ENCODE measurements around the gene ZMYM3. TPM values are rescaled to one million over a fixed set of nuclear protein-coding genes. Genes with fewer than 3 reads are reported as not detected.
A peak's percentile ranks its signal among the peaks of the same experiment; 100 is the strongest.

Gene ZMYM3
- total and polyA plus RNA-seq, 2 donors (not counting 1 experiment from before 2014, with no cell fraction given) = 21.8 to 40.6 TPM

DNA sequence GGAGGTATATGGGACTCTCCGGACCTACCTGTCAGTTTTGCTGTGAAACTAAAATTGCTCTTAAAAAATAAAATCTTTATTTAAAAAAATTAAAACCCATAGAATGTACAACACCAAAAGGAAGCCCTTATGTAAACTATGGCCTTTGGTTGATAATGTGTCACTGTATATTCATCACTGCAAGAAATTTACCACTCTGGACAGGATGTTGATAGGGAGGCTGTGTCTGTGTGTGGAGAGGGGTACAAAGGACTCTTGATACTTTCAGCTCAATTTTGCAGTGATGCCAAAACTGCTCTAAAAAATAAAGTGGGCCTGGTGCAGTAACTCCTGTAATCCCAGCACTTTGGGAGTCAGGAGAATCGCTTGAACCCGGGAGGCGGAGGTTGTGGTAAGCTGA is 2.9 kb upstream of the ZMYM3 start:
- POLR2A ChIA-PET = no interaction called here
- peaks cover 15 to 20% of the 10 kb centered on the region in 2 donors for H3K4me1 ChIP-seq (ENCODE audit: control insufficient read depth in 2 of 2, insufficient read depth in 2 of 2, low read length in 2 of 2)
- Mint-ChIP-seq H3K9me3 (ENCODE audit: insufficient read depth) (no peaks in the 10 kb centered on the region), H3K4me3 (no peak overlapping the region), H3K27me3 (no peaks in the 10 kb centered on the region), H3K27ac (no peak overlapping the region), H3K4me1 (peaks cover 20% of the 10 kb centered on the region)
- no peaks in the 10 kb centered on the region for H3K36me3 ChIP-seq (replicated peaks in 1 of 2; ENCODE audit: control extremely low read depth in 1 of 2, control insufficient read depth in 1 of 2, extremely low read depth in 1 of 2, insufficient read depth in 2 of 2, low read length in 1 of 2)
- CTCF ChIA-PET = no interaction called here
- no peaks in the 10 kb centered on the region for H4K20me1 ChIP-seq (ENCODE audit: control insufficient read depth, insufficient read depth, low read length, poor library complexity, severe bottlenecking)
- ATAC-seq (ENCODE audit: low read depth) (no peak), DNase-seq (no peak)
- H3K9me3 ChIP-seq (ENCODE audit: control extremely low read depth in 1 of 3, control insufficient read depth in 2 of 3, insufficient read depth in 1 of 3, low read length in 2 of 3) = no peaks in the 10 kb centered on the region
- H3K79me2 ChIP-seq (ENCODE audit: control insufficient read depth, insufficient read depth, low read length) = peaks cover 8% of the 10 kb centered on the region
- intact Hi-C loops (cut with micrococcal nuclease) = loop anchor here (10.0 kb wide), 2 partner anchors 162 to 278 kb away; partner anchors contain the start of genes FOXO4 and OGT
- no peak overlapping the region for H3K27ac ChIP-seq (ENCODE audit: low read length in 2 of 2)
- no peak overlapping the region for H2AFZ ChIP-seq (ENCODE audit: insufficient read depth, low read depth, low read length, poor library complexity, severe bottlenecking)
- H3K27me3 ChIP-seq (replicated peaks in 1 of 4; ENCODE audit: control extremely low read depth in 1 of 4, control insufficient read depth in 3 of 4, insufficient read depth in 4 of 4, low read length in 3 of 4) = no peaks in the 10 kb centered on the region
- no peak overlapping the region for H3K4me2 ChIP-seq (replicated peaks; ENCODE audit: low read depth, low read length, poor library complexity, severe bottlenecking)
- no peak overlapping the region for H3K9ac ChIP-seq (ENCODE audit: low read length)
- TF ChIP-seq CTCF (IDR thresholded peaks at IDR 0.05) = no peak
- TF ChIP-seq EZH2 (IDR thresholded peaks at IDR 0.05; ENCODE audit: borderline replicate concordance, insufficient read depth, low read depth, low read length, poor library complexity, severe bottlenecking) = no peak
- WGBS (ENCODE audit: insufficient coverage) = no CpG with 5 or more reads among the region's 4 CpGs
- no peak overlapping the region for H3K4me3 ChIP-seq (ENCODE audit: control extremely low read depth in 1 of 5, extremely low read depth in 1 of 5, insufficient read depth in 1 of 5, low read depth in 2 of 5, low read length in 4 of 5)

DNA sequence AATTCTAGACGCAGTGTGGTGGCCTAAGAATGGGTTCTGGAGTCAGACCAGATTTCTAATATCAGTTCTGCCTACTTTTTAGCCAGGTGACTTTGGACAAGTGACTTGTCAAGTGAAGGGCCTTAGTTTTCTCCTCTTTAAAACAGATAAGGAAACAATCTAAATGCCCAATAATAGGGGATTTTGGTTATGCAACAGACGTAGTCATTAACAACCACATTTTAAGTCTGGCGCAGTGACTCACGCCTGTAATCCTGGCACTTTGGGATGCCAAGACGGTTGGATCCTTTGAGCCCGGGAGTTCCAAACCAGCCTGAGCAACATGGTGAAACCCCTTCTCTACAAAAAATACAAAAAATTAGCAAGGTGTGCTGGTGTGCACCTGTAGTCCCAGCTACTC is 2.1 kb upstream of the ZMYM3 start:
- CTCF ChIA-PET = interaction anchor here (2.5 kb wide), 1 partner anchor 27 kb away, joined by 14 read pairs; the partner anchor contains the start of gene NONO
- no peaks in the 10 kb centered on the region for H3K9me3 Mint-ChIP-seq (ENCODE audit: insufficient read depth)
- no peak for ATAC-seq (ENCODE audit: low read depth)
- Histone ChIP-seq H4K20me1 (ENCODE audit: control insufficient read depth, insufficient read depth, low read length, poor library complexity, severe bottlenecking) (no peaks in the 10 kb centered on the region), H3K4me3 (ENCODE audit: control extremely low read depth in 1 of 5, extremely low read depth in 1 of 5, insufficient read depth in 1 of 5, low read depth in 2 of 5, low read length in 4 of 5) (no peak overlapping the region), H3K79me2 (ENCODE audit: control insufficient read depth, insufficient read depth, low read length) (peaks cover 8% of the 10 kb centered on the region), H3K36me3 (replicated peaks in 1 of 2; ENCODE audit: control extremely low read depth in 1 of 2, control insufficient read depth in 1 of 2, extremely low read depth in 1 of 2, insufficient read depth in 2 of 2, low read length in 1 of 2) (no peaks in the 10 kb centered on the region), H3K27ac (ENCODE audit: low read length in 2 of 2) (peak overlapping the region in 1 of 2 donors; percentile 84), H3K9ac (ENCODE audit: low read length) (no peak overlapping the region), H2AFZ (ENCODE audit: insufficient read depth, low read depth, low read length, poor library complexity, severe bottlenecking) (peak overlapping the region; percentile 82), H3K4me2 (replicated peaks; ENCODE audit: low read depth, low read length, poor library complexity, severe bottlenecking) (no peak overlapping the region), H3K4me1 (ENCODE audit: control insufficient read depth in 2 of 2, insufficient read depth in 2 of 2, low read length in 2 of 2) (peaks cover 15 to 22% of the 10 kb centered on the region in 2 donors), H3K9me3 (ENCODE audit: control extremely low read depth in 1 of 3, control insufficient read depth in 2 of 3, insufficient read depth in 1 of 3, low read length in 2 of 3) (no peaks in the 10 kb centered on the region), H3K27me3 (replicated peaks in 1 of 4; ENCODE audit: control extremely low read depth in 1 of 4, control insufficient read depth in 3 of 4, insufficient read depth in 4 of 4, low read length in 3 of 4) (no peaks in the 10 kb centered on the region)
- H3K4me3 Mint-ChIP-seq = no peak overlapping the region
- peaks cover 23% of the 10 kb centered on the region for H3K4me1 Mint-ChIP-seq
- no peak for DNase-seq
- H3K27ac Mint-ChIP-seq = peak overlapping the region; percentile 89
- TF ChIP-seq EZH2 (IDR thresholded peaks at IDR 0.05; ENCODE audit: borderline replicate concordance, insufficient read depth, low read depth, low read length, poor library complexity, severe bottlenecking) = no peak
- no peak for TF ChIP-seq CTCF (IDR thresholded peaks at IDR 0.05)
- WGBS (ENCODE audit: insufficient coverage) = no CpG with 5 or more reads among the region's 6 CpGs
- POLR2A ChIA-PET = interaction anchor here (3.1 kb wide), 1 partner anchor 28 kb away, joined by 40 read pairs; the partner anchor contains the start of gene NONO
- no peaks in the 10 kb centered on the region for H3K27me3 Mint-ChIP-seq
- intact Hi-C loops (cut with micrococcal nuclease) = loop anchor here (10.0 kb wide), 2 partner anchors 161 to 279 kb away; partner anchors contain the start of genes FOXO4 and OGT
